ENCODE data around the gene ZBTB43.

DNA sequence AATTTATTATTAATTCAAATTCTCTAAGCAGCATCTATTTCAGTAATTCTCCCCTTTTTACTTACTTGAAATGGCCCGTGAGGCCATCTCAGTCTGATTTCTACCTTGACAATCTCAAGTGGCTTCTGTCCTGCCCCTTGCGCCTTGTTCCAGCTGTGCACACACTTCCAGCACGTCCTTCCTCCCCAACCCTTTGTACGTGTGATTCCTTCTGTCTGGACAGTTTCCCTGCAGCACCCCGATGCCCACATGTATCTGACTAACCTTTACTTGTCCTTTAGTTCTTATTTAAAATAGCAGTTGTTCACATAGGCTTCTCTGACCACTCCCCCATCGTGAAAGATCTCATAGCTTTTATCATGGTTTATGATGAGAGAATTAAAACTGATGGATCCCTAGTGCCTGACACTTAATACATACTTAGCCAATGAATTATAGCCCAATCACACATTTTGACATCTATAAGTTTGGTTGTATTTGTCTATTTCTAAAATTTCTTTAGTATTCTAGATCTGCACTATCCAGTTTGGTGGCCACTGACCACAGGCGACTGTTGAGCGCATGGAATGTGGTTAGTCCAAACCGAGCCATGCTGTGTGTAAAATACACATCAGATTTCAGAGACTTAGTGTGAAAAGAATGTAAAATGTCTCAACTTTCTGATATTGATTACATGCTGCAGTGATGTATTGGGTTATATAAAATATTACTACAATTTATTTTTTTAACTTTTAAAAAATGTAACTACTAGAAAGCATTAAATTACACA is 69.9 kb downstream of the ZBTB43 start:
- TF ChIP-seq EZH2 (IDR thresholded peaks at IDR 0.05) (no peak), POLR2AphosphoS5 (IDR thresholded peaks at IDR 0.05; ENCODE audit: borderline replicate concordance, low read depth, low read length) (no peak)
